NCI-H2196 treated with DMSO at 0.1 percent for 48 hours (cell line): ENCODE data around the gene IFT122.

Source experiments
- DNase-seq: peaks from one replicate; lab custom pipeline; 2025; ENCODE audit not compliant: unreplicated experiment; lab: John Stamatoyannopoulos, UW

IFT122 gene

GRCh38 chr3:129567939-129568338 is 127.9 kb downstream of the IFT122 start:
- DNase-seq: no peak

- DNase-seq: no peak
Measured at GRCh38 chr3:129569856-129570255, 129.8 kb downstream of the IFT122 start.
